Mucosa of descending colon (tissue), 3 donors: ENCODE measurements around the gene SLC16A1. TPM values are rescaled to one million over a fixed set of nuclear protein-coding genes. Genes with fewer than 3 reads are reported as not detected.

Experiments used
- ATAC-seq: fragments of 200-7000 bp; cut with Tn5 transposase; one replicate; pipeline ENCODE4 v1.9.1; 2020; ENCODE audit warnings: mild to moderate bottlenecking, moderate library complexity
- DNase-seq, 3 donors: peaks; one replicate each; pipeline ENCODE4 v3.0.0-alpha.2; 2020
- H3K36me3 ChIP-seq: fragments of 200-600 bp; one replicate; pipeline ENCODE4 v1.8.0; 2021; ENCODE audit warnings: low read depth, mild to moderate bottlenecking
- H3K4me1 ChIP-seq: fragments of 200-600 bp; one replicate; pipeline ENCODE4 v1.8.0; 2021; ENCODE audit warnings: low read depth, mild to moderate bottlenecking
- H3K4me3 ChIP-seq: fragments of 200-600 bp; one replicate; pipeline ENCODE4 v1.8.0; 2021; ENCODE audit warnings: mild to moderate bottlenecking
- H3K9me3 ChIP-seq: fragments of 200-600 bp; one replicate; pipeline ENCODE4 v1.8.0; 2021; ENCODE audit warnings: mild to moderate bottlenecking
- intact Hi-C, 2 donors: fragments of 100-400 bp; cut with DNase I in 1 of 2; cut with micrococcal nuclease in 1 of 2; formaldehyde crosslinking; loops; one replicate each; pipeline versions ENCODE4 v1.11.0 to v1.11.1; 2022; cut with DNase I, micrococcal nuclease
- total RNA-seq, 3 donors: library from RNA; stranded (reverse); fragmentation: NEBNext Ultra II Directional in 2 of 3; extraction: Animal tissue kit (Norgen Biotek cat#: 25700) in 2 of 3; gene quantifications; one replicate each; pipeline versions ENCODE4 v1.2.1 to v1.2.4, GENCODE V29; 2021 to 2023
- TF ChIP-seq, protein P1 (sequence below): fragments of 200-600 bp; IDR thresholded peaks from one replicate; pipeline ENCODE4 v1.8.0; 2022; ENCODE audit warnings: antibody characterized with exemption, mild to moderate bottlenecking
- donor health status: DM: no; HTN: no; CAD: no; lungs with moderate emphysema.
- donor health status: DM: no; HTN: no; CAD: no.
- donor health status: DM: no; HTN: yes; CAD: no.

SLC16A1 gene
- total RNA-seq, 3 donors from 2014 or later = 71.2 to 172 (median 88.0) TPM

DNA sequence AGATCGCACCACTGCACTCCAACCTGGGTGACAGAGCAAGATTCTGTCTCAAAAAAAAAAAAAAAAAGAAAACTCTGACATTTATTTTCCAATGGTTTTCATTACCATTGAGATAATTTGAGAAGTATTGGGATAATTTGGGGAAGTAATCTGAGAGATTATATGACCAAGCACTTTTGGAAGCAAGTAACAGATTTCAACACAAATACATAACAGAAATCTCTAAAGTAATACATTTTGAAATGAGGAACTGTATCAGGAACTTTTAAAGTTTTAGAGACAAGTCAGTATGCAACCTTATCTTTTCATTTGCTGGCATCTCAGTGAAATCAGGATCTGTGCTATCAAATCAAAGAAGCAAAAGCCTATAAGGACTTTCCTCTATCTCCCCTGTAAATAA, 25.4 kb upstream of the SLC16A1 start:
- DNase-seq (no peak), ATAC-seq (no peak)
- Histone ChIP-seq H3K4me1 (no peaks in the 10 kb centered on the region), H3K4me3 (no peak overlapping the region), H3K9me3 (no peaks in the 10 kb centered on the region), H3K36me3 (no peaks in the 10 kb centered on the region)
- TF ChIP-seq, protein P1, sequence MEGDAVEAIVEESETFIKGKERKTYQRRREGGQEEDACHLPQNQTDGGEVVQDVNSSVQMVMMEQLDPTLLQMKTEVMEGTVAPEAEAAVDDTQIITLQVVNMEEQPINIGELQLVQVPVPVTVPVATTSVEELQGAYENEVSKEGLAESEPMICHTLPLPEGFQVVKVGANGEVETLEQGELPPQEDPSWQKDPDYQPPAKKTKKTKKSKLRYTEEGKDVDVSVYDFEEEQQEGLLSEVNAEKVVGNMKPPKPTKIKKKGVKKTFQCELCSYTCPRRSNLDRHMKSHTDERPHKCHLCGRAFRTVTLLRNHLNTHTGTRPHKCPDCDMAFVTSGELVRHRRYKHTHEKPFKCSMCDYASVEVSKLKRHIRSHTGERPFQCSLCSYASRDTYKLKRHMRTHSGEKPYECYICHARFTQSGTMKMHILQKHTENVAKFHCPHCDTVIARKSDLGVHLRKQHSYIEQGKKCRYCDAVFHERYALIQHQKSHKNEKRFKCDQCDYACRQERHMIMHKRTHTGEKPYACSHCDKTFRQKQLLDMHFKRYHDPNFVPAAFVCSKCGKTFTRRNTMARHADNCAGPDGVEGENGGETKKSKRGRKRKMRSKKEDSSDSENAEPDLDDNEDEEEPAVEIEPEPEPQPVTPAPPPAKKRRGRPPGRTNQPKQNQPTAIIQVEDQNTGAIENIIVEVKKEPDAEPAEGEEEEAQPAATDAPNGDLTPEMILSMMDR = no peak
- intact Hi-C loops = no loop called here

GRCh38 chr1:112975336-112975735, 19.3 kb upstream of the SLC16A1 start:
- Histone ChIP-seq H3K4me3 (no peak overlapping the region), H3K9me3 (no peaks in the 10 kb centered on the region), H3K36me3 (no peaks in the 10 kb centered on the region), H3K4me1 (no peaks in the 10 kb centered on the region)
- ATAC-seq (no peak), DNase-seq (no peak)
- intact Hi-C loops = no loop called here
- TF ChIP-seq, protein P1 = no peak

DNA sequence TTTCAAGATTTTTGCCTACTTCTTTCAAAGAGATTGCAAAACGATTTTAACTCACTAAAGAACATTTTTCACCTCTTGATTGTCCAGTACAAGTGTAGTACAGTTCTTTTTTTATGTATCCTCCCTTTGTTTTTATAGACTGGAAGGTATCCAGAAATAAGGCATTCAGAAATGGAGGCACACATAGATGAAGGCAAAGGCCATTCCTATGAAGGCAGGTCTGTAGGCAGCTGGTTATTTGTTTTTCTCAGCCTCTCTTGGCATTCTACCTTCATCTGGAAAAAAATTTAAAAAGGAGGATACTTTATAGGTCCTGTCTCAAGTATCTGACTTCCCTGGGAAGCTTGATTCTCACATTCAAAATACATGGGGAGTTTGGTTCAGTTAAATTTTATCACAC, 18.6 kb upstream of the SLC16A1 start:
- ATAC-seq (peak; percentile 44), DNase-seq (no peak)
- no peaks in the 10 kb centered on the region for H3K9me3 ChIP-seq
- no peak overlapping the region for H3K4me3 ChIP-seq
- no peaks in the 10 kb centered on the region for H3K36me3 ChIP-seq
- TF ChIP-seq, protein P1 = no peak
- no peaks in the 10 kb centered on the region for H3K4me1 ChIP-seq
- intact Hi-C loops = no loop called here

DNA sequence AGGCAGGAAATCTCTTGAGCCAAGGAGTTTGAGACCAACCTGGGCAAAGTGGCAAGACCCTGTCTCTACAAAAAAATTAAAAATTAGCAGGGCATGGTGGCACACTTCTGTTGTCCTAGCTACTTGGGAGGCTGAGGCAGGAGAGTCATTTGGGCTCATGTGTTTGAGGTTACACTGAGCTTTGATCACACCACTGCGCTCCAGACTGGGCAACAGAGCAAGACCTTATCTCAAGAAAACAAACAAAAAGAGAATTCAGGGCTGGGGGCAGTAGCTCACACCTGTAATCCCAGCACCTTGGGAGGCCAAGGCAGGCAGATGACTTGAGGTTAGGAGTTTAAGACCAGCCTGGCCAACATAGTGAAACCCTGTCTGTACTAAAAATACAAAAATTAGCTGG, 17.8 kb upstream of the SLC16A1 start:
- no peaks in the 10 kb centered on the region for H3K36me3 ChIP-seq
- no peaks in the 10 kb centered on the region for H3K9me3 ChIP-seq
- ATAC-seq = no peak
- DNase-seq = no peak
- intact Hi-C loops = no loop called here
- H3K4me3 ChIP-seq = no peak overlapping the region
- H3K4me1 ChIP-seq = no peaks in the 10 kb centered on the region
- TF ChIP-seq, protein P1 = no peak

- H3K36me3 ChIP-seq = no peaks in the 10 kb centered on the region
- ATAC-seq = no peak
- no peaks in the 10 kb centered on the region for H3K4me1 ChIP-seq
- DNase-seq = no peak
- TF ChIP-seq, protein P1 = no peak
- H3K9me3 ChIP-seq = no peaks in the 10 kb centered on the region
- no peak overlapping the region for H3K4me3 ChIP-seq
- intact Hi-C loops = no loop called here
Observed at GRCh38 chr1:112971006-112971405, 15.0 kb upstream of the SLC16A1 start.

DNA sequence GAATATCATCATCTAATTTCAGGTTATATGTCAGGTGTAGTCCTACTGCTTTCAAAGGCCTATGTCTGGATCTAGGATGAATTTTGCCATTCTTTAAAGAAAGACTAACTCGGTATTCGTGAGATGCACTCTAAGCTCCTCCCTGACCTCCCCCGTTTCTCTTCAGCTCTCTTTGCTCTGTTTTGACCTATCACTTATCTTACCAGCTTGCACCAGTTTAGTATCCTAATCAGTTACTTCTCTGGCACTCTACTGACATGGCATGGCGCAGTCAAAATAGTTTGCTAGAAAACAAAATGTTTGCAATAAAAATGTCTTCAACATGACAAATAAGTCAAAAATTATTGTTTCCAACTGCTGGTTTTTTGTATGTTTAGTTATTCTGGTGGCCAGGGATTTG, 8.4 kb upstream of the SLC16A1 start:
- Histone ChIP-seq H3K36me3 (no peaks in the 10 kb centered on the region), H3K9me3 (no peaks in the 10 kb centered on the region), H3K4me3 (no peak overlapping the region), H3K4me1 (no peaks in the 10 kb centered on the region)
- TF ChIP-seq, protein P1 = no peak
- DNase-seq (no peak), ATAC-seq (no peak)
- intact Hi-C loops = no loop called here
